Embryonic facial prominence (tissue), 1 donor: ENCODE results near the gene ANKS6.

Experiments used
- DNase-seq: peaks from one replicate; pipeline ENCODE4 v3.0.0-alpha.2; 2016; ENCODE audit errors: extremely low spot score

The ANKS6 gene

GRCh38 chr9:98815391-98815951 is 19.1 kb upstream of the ANKS6 start:
- no peak for DNase-seq

GRCh38 chr9:98811051-98811650 is 14.8 kb upstream of the ANKS6 start:
- DNase-seq: no peak

GRCh38 chr9:98810102-98810842 is 13.9 kb upstream of the ANKS6 start:
- no peak for DNase-seq

GRCh38 chr9:98809311-98810101 is 13.2 kb upstream of the ANKS6 start:
- no peak for DNase-seq

- DNase-seq: no peak
Observed at GRCh38 chr9:98808875-98809274, 12.5 kb upstream of the ANKS6 start.

GRCh38 chr9:98808411-98808815 is 12.1 kb upstream of the ANKS6 start:
- no peak for DNase-seq

- no peak for DNase-seq
Observed at GRCh38 chr9:98807814-98808195, 11.4 kb upstream of the ANKS6 start.

GRCh38 chr9:98807070-98807813 is 10.9 kb upstream of the ANKS6 start, which contains the start of gene GALNT12:
Gene GALNT12, plus strand, starts transcription at chr9:98807670. Its CDS starts 29 bp downstream, at chr9:98807699.
- no peak for DNase-seq

- DNase-seq: no peak
Observed at GRCh38 chr9:98806394-98807035, 10.2 kb upstream of the ANKS6 start.

GRCh38 chr9:98805506-98806272 is 9.3 kb upstream of the ANKS6 start:
- no peak for DNase-seq

GRCh38 chr9:98804083-98804482 is 7.7 kb upstream of the ANKS6 start:
- no peak for DNase-seq

GRCh38 chr9:98801969-98802371 is 5.6 kb upstream of the ANKS6 start:
- no peak for DNase-seq

GRCh38 chr9:98801561-98801960 is 5.2 kb upstream of the ANKS6 start:
- DNase-seq: no peak

- DNase-seq: no peak
Observed at GRCh38 chr9:98798254-98798653, 1.9 kb upstream of the ANKS6 start.

- DNase-seq: no peak
Observed at GRCh38 chr9:98797491-98797890, 1.1 kb upstream of the ANKS6 start.

- no peak for DNase-seq
Observed at GRCh38 chr9:98795970-98796363, 388 bp downstream of the ANKS6 start.

- DNase-seq: no peak
Observed at GRCh38 chr9:98795295-98795955, 930 bp downstream of the ANKS6 start.

- no peak for DNase-seq
Observed at GRCh38 chr9:98794802-98795201, 1.6 kb downstream of the ANKS6 start.

GRCh38 chr9:98793031-98793430 is 3.3 kb downstream of the ANKS6 start:
- no peak for DNase-seq
